H1 (cell line): ENCODE measurements around the gene BMX. TPM values are rescaled to one million over a fixed set of nuclear protein-coding genes. Genes with fewer than 3 reads are reported as not detected.

Source experiments
- CTCF ChIA-PET: fragments of 300-600 bp; sonication (Branson Sonifier 250); formaldehyde crosslinking; loops from one replicate; lab custom pipeline; 2021; ENCODE audit not compliant: partially characterized antibody; lab: Charles Lee
- POLR2A ChIA-PET: fragments of 300-600 bp; sonication (Branson Sonifier 250); formaldehyde crosslinking; loops from one replicate; lab custom pipeline; 2021; ENCODE audit warnings: inconsistent platforms; ENCODE audit not compliant: partially characterized antibody; lab: Charles Lee
- DNase-seq, 2 experiments: peaks; one replicate each; pipeline versions ENCODE4 v3.0.0 to v3.0.0-alpha.2; 2010 to 2022; ENCODE audit warnings: low spot score in 2 of 2, low read depth in 1 of 2, mixed read lengths in 1 of 2
- FAIRE-seq: peaks from 2 replicates; lab custom pipeline; 2011; peaks lifted over from hg19 to GRCh38; lab: Jason Lieb, UNC
- H2AFZ ChIP-seq: 2 replicates; pipeline ENCODE4 v1.8.1; 2012; ENCODE audit warnings: low read length, inconsistent platforms
- H2AK5ac ChIP-seq: 2 replicates; pipeline ENCODE4 v1.6.1; 2013; ENCODE audit warnings: low read depth, low read length
- H2BK120ac ChIP-seq: replicated peaks from 2 replicates; pipeline ENCODE3; 2013; ENCODE audit warnings: low read depth, low read length, inconsistent platforms
- H2BK12ac ChIP-seq: 2 replicates; pipeline ENCODE4 v1.6.1; 2013; ENCODE audit warnings: low read depth, low read length
- H2BK15ac ChIP-seq: 2 replicates; pipeline ENCODE4 v1.6.1; 2013; ENCODE audit warnings: low read length
- H2BK20ac ChIP-seq: 2 replicates; pipeline ENCODE4 v1.6.1; 2013; ENCODE audit warnings: low read length
- H2BK5ac ChIP-seq: 2 replicates; pipeline ENCODE4 v1.6.1; 2013; ENCODE audit warnings: low read depth, low read length
- H3K14ac ChIP-seq: 2 replicates; pipeline ENCODE4 v1.6.1; 2013; ENCODE audit warnings: inconsistent platforms; ENCODE audit not compliant: insufficient read length
- H3K18ac ChIP-seq: 2 replicates; pipeline ENCODE4 v1.6.1; 2013; ENCODE audit warnings: low read length; ENCODE audit errors: extremely low read depth
- H3K23ac ChIP-seq: 2 replicates; pipeline ENCODE4 v1.6.1; 2013; ENCODE audit warnings: inconsistent platforms; ENCODE audit not compliant: insufficient read length
- H3K23me2 ChIP-seq: 2 replicates; pipeline ENCODE4 v1.6.1; 2013; ENCODE audit warnings: low read depth, low read length
- H3K27ac ChIP-seq: 2 replicates; pipeline ENCODE4 v1.6.1; 2011; ENCODE audit warnings: low read depth, low read length, inconsistent platforms
- H3K27me3 ChIP-seq, 4 experiments: replicated peaks in 1 of 4; 1 replicate in 1 of 4; 2 replicates in 3 of 4; pipeline versions ENCODE4 v1.6.1 to v1.8.1; 2011 to 2013; ENCODE audit warnings: low read length in 3 of 4, mild to moderate bottlenecking in 3 of 4, inconsistent platforms in 2 of 4, mixed read lengths in 2 of 4, moderate library complexity in 1 of 4; ENCODE audit not compliant: control insufficient read depth in 3 of 4, insufficient read depth in 3 of 4; ENCODE audit errors: extremely low read depth in 1 of 4
- H3K36me3 ChIP-seq, 4 experiments: 2 replicates each; pipeline versions ENCODE4 v1.6.1 to v1.8.1; 2011 to 2013; ENCODE audit warnings: mild to moderate bottlenecking in 4 of 4, low read length in 3 of 4, moderate library complexity in 2 of 4, control low read depth in 1 of 4, inconsistent platforms in 1 of 4; ENCODE audit not compliant: insufficient read depth in 4 of 4, control insufficient read depth in 2 of 4
- H3K4ac ChIP-seq: replicated peaks from 2 replicates; pipeline ENCODE3; 2013; ENCODE audit warnings: low read length, low read depth, mixed read lengths, inconsistent platforms; ENCODE audit not compliant: insufficient read length
- H3K4me1 ChIP-seq, 4 experiments: replicated peaks in 1 of 4; 1 replicate in 1 of 4; 2 replicates in 3 of 4; pipeline versions ENCODE4 v1.6.1 to v1.8.1; 2011 to 2013; ENCODE audit warnings: low read length in 3 of 4, inconsistent platforms in 2 of 4, mixed read lengths in 1 of 4; ENCODE audit not compliant: insufficient read depth in 4 of 4, control insufficient read depth in 3 of 4
- H3K4me2 ChIP-seq, 2 experiments: 2 replicates each; pipeline versions ENCODE4 v1.6.1 to v1.8.1; 2011 to 2013; ENCODE audit warnings: low read depth in 2 of 2, low read length in 2 of 2, control low read depth in 1 of 2, inconsistent platforms in 1 of 2, mild to moderate bottlenecking in 1 of 2; ENCODE audit not compliant: insufficient read depth in 1 of 2
- H3K4me3 ChIP-seq, 4 experiments: fragments of 200-600, 300-600 bp in 1 of 4; sonication (generic), shearing (Covaris generic), sonication (Bioruptor Twin) in 1 of 4; 2 replicates each; pipeline versions ENCODE4 v1.5.1 to v1.8.1; 2011 to 2016; ENCODE audit warnings: low read length in 4 of 4, low read depth in 3 of 4, control low read depth in 2 of 4, inconsistent platforms in 2 of 4, mild to moderate bottlenecking in 2 of 4, mixed read lengths in 1 of 4, moderate library complexity in 1 of 4; ENCODE audit not compliant: insufficient read depth in 2 of 4; ENCODE audit errors: extremely low read depth in 1 of 4
- H3K56ac ChIP-seq: replicated peaks from 2 replicates; pipeline ENCODE3; 2013; ENCODE audit warnings: low read depth, mild to moderate bottlenecking, mixed read lengths, low read length, inconsistent platforms; ENCODE audit not compliant: insufficient read length
- H3K79me1 ChIP-seq: 2 replicates; pipeline ENCODE4 v1.6.1; 2013; ENCODE audit warnings: low read depth, low read length, control low read depth
- H3K79me2 ChIP-seq, 2 experiments: 2 replicates each; pipeline versions ENCODE4 v1.6.1 to v1.8.1; 2012 to 2013; ENCODE audit warnings: low read length in 2 of 2, mild to moderate bottlenecking in 2 of 2, inconsistent platforms in 1 of 2; ENCODE audit not compliant: insufficient read depth in 2 of 2, control insufficient read depth in 1 of 2
- H3K9ac ChIP-seq, 4 experiments: replicated peaks in 1 of 4; 1 replicate in 1 of 4; 2 replicates in 3 of 4; pipeline versions ENCODE4 v1.6.1 to v1.8.1; 2011 to 2013; ENCODE audit warnings: low read depth in 3 of 4, low read length in 3 of 4, control low read depth in 2 of 4, mild to moderate bottlenecking in 2 of 4, moderate library complexity in 2 of 4, inconsistent platforms in 1 of 4; ENCODE audit errors: extremely low read depth in 1 of 4
- H3K9me3 ChIP-seq, 2 experiments: 2 replicates each; pipeline versions ENCODE4 v1.6.1 to v1.8.1; 2012 to 2013; ENCODE audit warnings: mild to moderate bottlenecking in 2 of 2, moderate library complexity in 2 of 2, control low read depth in 1 of 2, inconsistent platforms in 1 of 2, low read depth in 1 of 2, low read length in 1 of 2, mixed read lengths in 1 of 2; ENCODE audit not compliant: insufficient read depth in 2 of 2
- H4K20me1 ChIP-seq, 2 experiments: replicated peaks in 1 of 2; 2 replicates each; pipeline versions ENCODE3 to v1.8.1; 2011 to 2013; ENCODE audit warnings: inconsistent platforms in 2 of 2, low read length in 2 of 2, mild to moderate bottlenecking in 1 of 2; ENCODE audit not compliant: insufficient read depth in 2 of 2, control insufficient read depth in 1 of 2
- H4K5ac ChIP-seq: 2 replicates; pipeline ENCODE4 v1.6.1; 2013; ENCODE audit warnings: low read length, low read depth, mixed read lengths, inconsistent platforms; ENCODE audit not compliant: insufficient read length
- H4K8ac ChIP-seq: 2 replicates; pipeline ENCODE4 v1.8.0; 2013; ENCODE audit warnings: mild to moderate bottlenecking, moderate library complexity, low read length, inconsistent platforms; ENCODE audit not compliant: insufficient read depth; ENCODE audit errors: extremely low read depth
- H4K91ac ChIP-seq: replicated peaks from 2 replicates; pipeline ENCODE3; 2013; ENCODE audit warnings: low read length, mixed read lengths, inconsistent platforms; ENCODE audit not compliant: insufficient read length
- ASH2L ChIP-seq: fragments of 200-600, 300-600 bp; sonication (generic); IDR thresholded peaks from one replicate; pipeline ENCODE4 v1.7.1; 2017; ENCODE audit warnings: low read length
- SP1 ChIP-seq: IDR thresholded peaks from 2 replicates; pipeline ENCODE4 v1.6.1; 2011; ENCODE audit warnings: low read depth, low read length
- SP2 ChIP-seq: IDR thresholded peaks from 2 replicates; pipeline ENCODE4 v1.6.1; 2012; ENCODE audit warnings: mild to moderate bottlenecking, low read length, inconsistent platforms
- SRF ChIP-seq: IDR thresholded peaks from 2 replicates; pipeline ENCODE4 v1.6.1; 2011; ENCODE audit warnings: mild to moderate bottlenecking, low read depth, low read length, moderate library complexity
- TAF7 ChIP-seq: optimal IDR thresholded peaks from 2 replicates; pipeline ENCODE3; 2011; ENCODE audit warnings: low read depth, mild to moderate bottlenecking, inconsistent platforms, low read length, moderate library complexity, borderline replicate concordance
- YY1 ChIP-seq: IDR thresholded peaks from 2 replicates; pipeline ENCODE4 v1.6.1; 2011; ENCODE audit warnings: low read depth, mild to moderate bottlenecking, low read length
- WGBS, 2 experiments: shearing (Covaris generic) in 1 of 2; methylation state at CpG; one replicate each; pipeline versions ENCODE4 v1.1.6 to v1.1.7; 2013 to 2015; ENCODE audit warnings: low lambda C conversion rate in 2 of 2, mixed read lengths in 2 of 2, inconsistent platforms in 1 of 2, low coverage in 1 of 2, missing lambda C conversion rate in 1 of 2; ENCODE audit not compliant: insufficient replicate concordance in 2 of 2, insufficient coverage in 1 of 2, insufficient read length in 1 of 2; ENCODE audit errors: extremely low coverage in 1 of 2, missing lambda C conversion rate in 1 of 2; 5-methylcytosine and 5-hydroxymethylcytosine counted together
- polyA plus RNA-seq, 7 experiments: library from polyadenylated mRNA; depleted of rRNA in 3 of 7; stranded (reverse) in 5 of 7; unstranded in 2 of 7; fragments of >200 nt in 5 of 7; fragments of 200-250 nt in 2 of 7; gene quantifications; 1 replicate in 5 of 7; 2 replicates in 1 of 7; 4 replicates in 1 of 7; pipeline versions ENCODE4 v1.2.1 to v1.2.3, GENCODE V29; 2011 to 2013; ENCODE audit warnings: missing spikeins in 2 of 7, mixed read lengths in 2 of 7
- total RNA-seq: library from RNA; stranded (reverse); fragmentation: NEBNext Ultra II Directional; extraction: Animal tissue kit (Norgen Biotek cat#: 25700); gene quantifications from 2 replicates; pipeline ENCODE4 v1.2.1, GENCODE V29; 2021
- TF ChIP-seq, protein P1 (sequence below), 3 experiments: IDR thresholded peaks; 1 replicate in 2 of 3; 2 replicates in 1 of 3; pipeline versions ENCODE4 v1.5.1 to v1.6.1; 2011; ENCODE audit warnings: low read length in 3 of 3, mild to moderate bottlenecking in 3 of 3, inconsistent platforms in 2 of 3, low read depth in 1 of 3, moderate library complexity in 1 of 3; ENCODE audit not compliant: insufficient read depth in 1 of 3; ENCODE audit errors: control extremely low read depth in 1 of 3
- TF ChIP-seq, protein P2 (sequence below): IDR thresholded peaks from 2 replicates; pipeline ENCODE4 v1.6.1; 2012; ENCODE audit warnings: inconsistent platforms

Gene BMX
- total and polyA plus RNA-seq, 2 of the 8 experiments (the other 6 are each of a cell fraction or from before 2014, with no cell fraction given), result not detected

DNA sequence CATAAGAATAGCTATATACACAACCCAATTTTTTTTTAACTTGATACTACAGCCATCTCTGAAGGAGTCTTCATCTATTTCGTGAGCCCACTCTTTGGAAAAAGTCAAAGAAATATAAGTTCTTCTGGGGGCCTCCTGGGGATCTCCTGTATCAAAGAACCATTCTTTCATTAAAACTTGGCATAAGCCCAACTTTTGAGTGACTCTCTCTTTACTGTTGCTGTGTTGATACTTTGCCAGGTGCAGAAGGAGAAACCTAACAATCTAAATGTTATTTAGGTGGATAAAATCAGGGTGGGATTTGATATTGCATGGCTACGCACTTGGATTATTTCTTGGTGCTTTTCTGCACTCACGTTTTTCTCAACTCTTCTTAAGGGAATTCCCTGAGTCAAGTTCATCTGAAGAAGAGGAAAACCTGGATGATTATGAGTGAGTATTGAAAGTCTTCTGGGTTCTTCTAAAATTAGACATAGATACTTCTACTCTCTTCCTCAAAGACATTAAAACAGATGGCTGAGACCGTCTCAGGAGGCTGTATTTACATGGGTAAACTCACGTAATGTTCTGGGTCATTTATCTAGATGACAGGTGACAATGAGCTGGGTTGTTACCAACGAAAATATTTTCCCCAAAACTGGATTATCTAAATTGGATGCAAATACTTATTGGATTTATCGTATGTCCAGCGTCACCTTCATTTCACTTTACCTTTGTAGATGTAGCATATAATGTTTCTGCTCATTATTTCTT, 25.2 kb downstream of the BMX start:
- Histone ChIP-seq H3K56ac (no peak overlapping the region), H3K27ac (no peak overlapping the region), H3K4me1 (no peaks in the 10 kb centered on the region), H2BK12ac (no peak overlapping the region), H3K9me3 (no peaks in the 10 kb centered on the region), H3K4ac (no peak overlapping the region), H2AFZ (no peak overlapping the region), H3K23me2 (no peaks in the 10 kb centered on the region), H3K4me3 (no peak overlapping the region), H2BK15ac (no peak overlapping the region), H3K27me3 (no peaks in the 10 kb centered on the region), H4K91ac (no peak overlapping the region), H4K5ac (no peak overlapping the region), H2BK5ac (no peak overlapping the region), H3K79me2 (no peaks in the 10 kb centered on the region), H2BK20ac (no peak overlapping the region), H4K8ac (no peak overlapping the region), H3K4me2 (no peak overlapping the region), H3K79me1 (no peaks in the 10 kb centered on the region), H4K20me1 (no peaks in the 10 kb centered on the region), H3K36me3 (no peaks in the 10 kb centered on the region), H2BK120ac (no peak overlapping the region), H3K9ac (no peak overlapping the region), H2AK5ac (no peak overlapping the region), H3K14ac (no peak overlapping the region), H3K18ac (no peak overlapping the region), H3K23ac (no peak overlapping the region)
- ChIA-PET CTCF (no interaction called here), POLR2A (no interaction called here)
- WGBS, 2 experiments, result 88% methylated on average over 8 of the region's 8 CpGs; no CpG with 5 or more reads in 1 of the 2 experiments
- DNase-seq (no peak), FAIRE-seq (no peak)
- TF ChIP-seq YY1 (no peak), SP2 (no peak), ASH2L (no peak), TAF7 (no peak), SRF (no peak), SP1 (no peak)
- TF ChIP-seq, protein P1, sequence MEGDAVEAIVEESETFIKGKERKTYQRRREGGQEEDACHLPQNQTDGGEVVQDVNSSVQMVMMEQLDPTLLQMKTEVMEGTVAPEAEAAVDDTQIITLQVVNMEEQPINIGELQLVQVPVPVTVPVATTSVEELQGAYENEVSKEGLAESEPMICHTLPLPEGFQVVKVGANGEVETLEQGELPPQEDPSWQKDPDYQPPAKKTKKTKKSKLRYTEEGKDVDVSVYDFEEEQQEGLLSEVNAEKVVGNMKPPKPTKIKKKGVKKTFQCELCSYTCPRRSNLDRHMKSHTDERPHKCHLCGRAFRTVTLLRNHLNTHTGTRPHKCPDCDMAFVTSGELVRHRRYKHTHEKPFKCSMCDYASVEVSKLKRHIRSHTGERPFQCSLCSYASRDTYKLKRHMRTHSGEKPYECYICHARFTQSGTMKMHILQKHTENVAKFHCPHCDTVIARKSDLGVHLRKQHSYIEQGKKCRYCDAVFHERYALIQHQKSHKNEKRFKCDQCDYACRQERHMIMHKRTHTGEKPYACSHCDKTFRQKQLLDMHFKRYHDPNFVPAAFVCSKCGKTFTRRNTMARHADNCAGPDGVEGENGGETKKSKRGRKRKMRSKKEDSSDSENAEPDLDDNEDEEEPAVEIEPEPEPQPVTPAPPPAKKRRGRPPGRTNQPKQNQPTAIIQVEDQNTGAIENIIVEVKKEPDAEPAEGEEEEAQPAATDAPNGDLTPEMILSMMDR (IDR thresholded peaks at IDR 0.05; ENCODE audit: control extremely low read depth in 1 of 3, insufficient read depth in 1 of 3, low read depth in 1 of 3, low read length in 3 of 3), result no peak
- TF ChIP-seq, protein P2, sequence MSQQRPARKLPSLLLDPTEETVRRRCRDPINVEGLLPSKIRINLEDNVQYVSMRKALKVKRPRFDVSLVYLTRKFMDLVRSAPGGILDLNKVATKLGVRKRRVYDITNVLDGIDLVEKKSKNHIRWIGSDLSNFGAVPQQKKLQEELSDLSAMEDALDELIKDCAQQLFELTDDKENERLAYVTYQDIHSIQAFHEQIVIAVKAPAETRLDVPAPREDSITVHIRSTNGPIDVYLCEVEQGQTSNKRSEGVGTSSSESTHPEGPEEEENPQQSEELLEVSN, result no peak
